Right lobe of liver (tissue), 6 donors: ENCODE data around the gene ASPG. TPM values are rescaled to one million over a fixed set of nuclear protein-coding genes. Genes with fewer than 3 reads are reported as not detected.

ENCODE experiments used
- ATAC-seq, 4 donors: fragments of 200-7000 bp; cut with Tn5 transposase; one replicate each; pipeline ENCODE4 v1.9.1; 2020; ENCODE audit warnings: mild to moderate bottlenecking in 4 of 4, moderate library complexity in 4 of 4
- DNase-seq, 3 donors: peaks; one replicate each; pipeline ENCODE4 v3.0.0-alpha.2; 2020
- H3K27ac ChIP-seq, 3 donors: fragments of 200-600 bp; one replicate each; pipeline ENCODE4 v1.8.0; 2022
- H3K27me3 ChIP-seq, 2 donors: fragments of 200-600 bp; one replicate each; pipeline ENCODE4 v1.8.0; 2022
- H3K36me3 ChIP-seq, 4 donors: fragments of 200-600 bp; sonication (generic) in 1 of 4; one replicate each; pipeline versions ENCODE4 v1.5.1 to v1.8.0; 2017 to 2022; ENCODE audit warnings: control low read depth in 1 of 4
- H3K4me1 ChIP-seq, 4 donors: fragments of 200-600 bp; sonication (generic) in 1 of 4; one replicate each; pipeline versions ENCODE4 v1.5.1 to v1.8.0; 2017 to 2022; ENCODE audit warnings: control low read depth in 1 of 4
- H3K4me3 ChIP-seq, 3 donors: fragments of 200-600 bp; one replicate each; pipeline ENCODE4 v1.8.0; 2022
- H3K9me3 ChIP-seq, 4 donors: fragments of 200-600 bp; sonication (generic) in 1 of 4; one replicate each; pipeline versions ENCODE4 v1.5.1 to v1.8.0; 2017 to 2022; ENCODE audit warnings: control low read depth in 1 of 4
- CTCF ChIP-seq, 4 donors: fragments of 200-600 bp in 3 of 4; fragments of 450-650 bp in 1 of 4; IDR thresholded peaks; one replicate each; pipeline versions ENCODE4 v1.5.1 to v1.8.0; 2016 to 2022; ENCODE audit warnings: antibody characterized with exemption in 4 of 4, mild to moderate bottlenecking in 2 of 4
- POLR2A ChIP-seq: fragments of 450-650 bp; IDR thresholded peaks from one replicate; pipeline ENCODE4 v1.6.1; 2017; ENCODE audit warnings: antibody characterized with exemption, mild to moderate bottlenecking
- WGBS: methylation state at CpG from one replicate; pipeline ENCODE4 v1.1.6; 2018; ENCODE audit warnings: low coverage, low lambda C conversion rate; ENCODE audit not compliant: insufficient coverage; ENCODE audit errors: missing lambda C conversion rate; 5-methylcytosine and 5-hydroxymethylcytosine counted together
- intact Hi-C, 2 donors: fragments of 100-400 bp; cut with DNase I; formaldehyde crosslinking; loops; one replicate each; pipeline versions ENCODE4 v1.11.2 to v1.14.1; 2022
- total RNA-seq, 6 experiments: library from RNA; depleted of rRNA in 2 of 6; stranded (reverse); fragments of >200 nt in 2 of 6; fragmentation: NEBNext Ultra II Directional in 3 of 6; extraction: Animal tissue kit (Norgen Biotek cat#: 25700) in 3 of 6; gene quantifications; one replicate each; pipeline versions ENCODE4 v1.1.0 to v1.2.4, GENCODE V29; 2016 to 2023
- donor health status: DM: no; HTN: yes; CAD: no.
- donor health status: DM: no; HTN: no; CAD: no.
- donor health status: DM: no; HTN: no; CAD: no.
- donor health status: DM: no; HTN: yes; CAD: no.
- donor health status: DM: no; HTN: yes; CAD: no.

Gene ASPG
- total RNA-seq, 6 experiments from 2014 or later, result 37.3 to 232 (median 110) TPM

GRCh38 chr14:104039214-104039613, 46.3 kb upstream of the ASPG start:
- no peak for TF ChIP-seq POLR2A
- TF ChIP-seq CTCF (IDR thresholded peaks at IDR 0.05), result no peak
- H3K4me3 ChIP-seq, result no peak overlapping the region
- H3K9me3 ChIP-seq, result no peaks in the 10 kb centered on the region
- no peak for ATAC-seq
- WGBS, result 33% methylated on average over 5 of the region's 5 CpGs
- DNase-seq, result no peak
- intact Hi-C loops, result no loop called here
- H3K27ac ChIP-seq, result no peak overlapping the region
- H3K4me1 ChIP-seq, result no peaks in the 10 kb centered on the region
- H3K27me3 ChIP-seq, result no peaks in the 10 kb centered on the region
- H3K36me3 ChIP-seq, result no peaks in the 10 kb centered on the region

- H3K27ac ChIP-seq, result no peak overlapping the region
- H3K36me3 ChIP-seq, result no peaks in the 10 kb centered on the region
- H3K4me3 ChIP-seq, result no peak overlapping the region
- no peaks in the 10 kb centered on the region for H3K9me3 ChIP-seq
- intact Hi-C loops, result no loop called here
- DNase-seq (no peak), ATAC-seq (no peak)
- 28% methylated on average over 5 of the region's 5 CpGs for WGBS
- TF ChIP-seq CTCF (IDR thresholded peaks at IDR 0.05) (no peak), POLR2A (no peak)
- no peaks in the 10 kb centered on the region for H3K27me3 ChIP-seq
- H3K4me1 ChIP-seq, result no peaks in the 10 kb centered on the region
Measured at GRCh38 chr14:104040539-104040938, 45.0 kb upstream of the ASPG start.

GRCh38 chr14:104041430-104042104, 43.9 kb upstream of the ASPG start:
- Histone ChIP-seq H3K27ac (no peak overlapping the region), H3K9me3 (no peaks in the 10 kb centered on the region), H3K27me3 (no peaks in the 10 kb centered on the region), H3K36me3 (no peaks in the 10 kb centered on the region), H3K4me3 (no peak overlapping the region), H3K4me1 (no peaks in the 10 kb centered on the region)
- 68% methylated on average over 6 of the region's 6 CpGs for WGBS
- ATAC-seq (no peak), DNase-seq (no peak)
- TF ChIP-seq CTCF (IDR thresholded peaks at IDR 0.05) (no peak), POLR2A (no peak)
- intact Hi-C loops, result no loop called here

- no peaks in the 10 kb centered on the region for H3K27me3 ChIP-seq
- H3K9me3 ChIP-seq, result no peaks in the 10 kb centered on the region
- WGBS, result no CpG with 5 or more reads among the region's 6 CpGs
- ATAC-seq, result peak in 1 of 4 donors; percentile 30
- H3K36me3 ChIP-seq, result no peaks in the 10 kb centered on the region
- H3K4me3 ChIP-seq, result no peak overlapping the region
- H3K4me1 ChIP-seq, result no peaks in the 10 kb centered on the region
- DNase-seq, result no peak
- H3K27ac ChIP-seq, result no peak overlapping the region
- no peak for TF ChIP-seq CTCF (IDR thresholded peaks at IDR 0.05)
- no peak for TF ChIP-seq POLR2A
- intact Hi-C loops, result no loop called here
Measured at GRCh38 chr14:104044016-104044415, 41.5 kb upstream of the ASPG start.
